Ovary (tissue), 3 donors: ENCODE results near the gene AFF3.
"Not testable (repeated sequence)": the region's sequence is repeated elsewhere in the genome, so short reads cannot be mapped to it uniquely, and the experiment has no call there.

Source experiments
- CTCF ChIP-seq, 3 donors: fragments of 450-650 bp in 2 of 3; fragments of 200-600 bp in 1 of 3; IDR thresholded peaks; one replicate each; pipeline versions ENCODE4 v1.5.1 to v1.8.0; 2016 to 2022; ENCODE audit warnings: antibody characterized with exemption in 3 of 3, mild to moderate bottlenecking in 1 of 3
- EP300 ChIP-seq: sonication (generic); formaldehyde crosslinking; IDR thresholded peaks from one replicate; pipeline ENCODE4 v1.6.1; 2017; ENCODE audit warnings: antibody characterized with exemption
- POLR2A ChIP-seq: fragments of 450-650 bp; IDR thresholded peaks from one replicate; pipeline ENCODE4 v1.6.1; 2017; ENCODE audit warnings: antibody characterized with exemption, mild to moderate bottlenecking, moderate library complexity
- donor health status: DM: no; HTN: no; CAD: no.

GRCh38 chr2:100151832-100152231 lies 9.4 kb upstream of the AFF3 start:
- TF ChIP-seq CTCF (IDR thresholded peaks at IDR 0.05); POLR2A; EP300: not testable (repeated sequence)
